Measurements from ENCODE around the gene ZNF133.

- no peak for TF ChIP-seq ZNF423 (CRISPR knock-in tag; IDR thresholded peaks at IDR 0.05)
- no peak for TF ChIP-seq CREM (CRISPR knock-in tag; IDR thresholded peaks at IDR 0.05)
- TF ChIP-seq, protein P1, sequence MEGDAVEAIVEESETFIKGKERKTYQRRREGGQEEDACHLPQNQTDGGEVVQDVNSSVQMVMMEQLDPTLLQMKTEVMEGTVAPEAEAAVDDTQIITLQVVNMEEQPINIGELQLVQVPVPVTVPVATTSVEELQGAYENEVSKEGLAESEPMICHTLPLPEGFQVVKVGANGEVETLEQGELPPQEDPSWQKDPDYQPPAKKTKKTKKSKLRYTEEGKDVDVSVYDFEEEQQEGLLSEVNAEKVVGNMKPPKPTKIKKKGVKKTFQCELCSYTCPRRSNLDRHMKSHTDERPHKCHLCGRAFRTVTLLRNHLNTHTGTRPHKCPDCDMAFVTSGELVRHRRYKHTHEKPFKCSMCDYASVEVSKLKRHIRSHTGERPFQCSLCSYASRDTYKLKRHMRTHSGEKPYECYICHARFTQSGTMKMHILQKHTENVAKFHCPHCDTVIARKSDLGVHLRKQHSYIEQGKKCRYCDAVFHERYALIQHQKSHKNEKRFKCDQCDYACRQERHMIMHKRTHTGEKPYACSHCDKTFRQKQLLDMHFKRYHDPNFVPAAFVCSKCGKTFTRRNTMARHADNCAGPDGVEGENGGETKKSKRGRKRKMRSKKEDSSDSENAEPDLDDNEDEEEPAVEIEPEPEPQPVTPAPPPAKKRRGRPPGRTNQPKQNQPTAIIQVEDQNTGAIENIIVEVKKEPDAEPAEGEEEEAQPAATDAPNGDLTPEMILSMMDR (IDR thresholded peaks at IDR 0.05), result no peak
- TF ChIP-seq MAX (CRISPR knock-in tag; IDR thresholded peaks at IDR 0.05), result no peak
- no peak for TF ChIP-seq JUN (CRISPR knock-in tag; IDR thresholded peaks at IDR 0.05)
Measured at GRCh38 chr20:18362916-18363315, 74.6 kb downstream of the ZNF133 start.

All from WTC11 (cell line).